ENCODE measurements around the gene CREB3. TPM values are rescaled to one million over a fixed set of nuclear protein-coding genes. Genes with fewer than 3 reads are reported as not detected.
A peak's percentile ranks its signal among the peaks of the same experiment; 100 is the strongest.

The CREB3 gene
- total RNA-seq, 1 experiment from 2014 or later, result 55.1 TPM

DNA sequence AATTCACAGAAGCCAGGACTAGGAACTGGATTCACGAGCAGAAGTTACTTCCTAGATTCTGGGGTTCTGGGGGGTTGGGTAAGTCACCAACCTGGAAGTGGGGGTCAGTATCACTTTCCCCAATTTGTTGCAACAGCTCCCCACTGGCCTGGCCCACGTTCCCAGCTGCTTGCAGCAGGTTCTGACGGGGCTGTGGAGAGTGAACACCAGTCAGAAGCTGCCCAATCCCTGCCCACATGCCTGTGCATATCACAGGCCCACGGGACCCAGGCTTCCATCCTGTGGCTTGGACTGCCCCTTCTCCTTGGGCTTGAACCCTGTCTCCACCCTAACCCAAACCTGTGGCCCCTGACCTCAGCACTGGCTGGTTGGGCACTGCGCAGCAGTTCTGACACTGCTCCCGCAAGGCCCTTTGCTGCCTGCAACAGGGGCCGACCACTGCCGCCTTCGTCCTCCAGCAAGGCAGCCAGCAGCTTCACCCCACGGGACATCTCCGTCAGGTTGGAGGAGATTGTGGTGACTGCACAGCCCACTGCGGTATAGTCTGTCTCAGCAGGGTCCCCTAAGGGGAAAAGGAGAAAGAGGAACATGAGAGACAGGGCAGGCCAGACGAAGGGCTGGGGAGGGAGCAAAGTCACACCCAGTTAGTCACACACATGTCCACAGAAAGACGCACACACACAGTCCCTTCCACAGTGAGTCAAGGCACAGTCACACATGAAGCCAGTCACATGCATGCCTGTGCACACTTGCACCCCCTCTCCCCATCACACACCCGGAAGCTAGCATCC, 13.6 kb upstream of the CREB3 start:
- in situ Hi-C loops (cut with HindIII; ENCODE audit: low pct_unique_long_range_greater_than_20kb, low sequenced_read_pairs), result no loop called here
- DNase-seq (ENCODE audit: low read depth), result no peak

GRCh38 chr9:35719546-35719945, 12.9 kb upstream of the CREB3 start:
- no peak for DNase-seq (ENCODE audit: low read depth)
- in situ Hi-C loops (cut with HindIII; ENCODE audit: low pct_unique_long_range_greater_than_20kb, low sequenced_read_pairs), result no loop called here

DNA sequence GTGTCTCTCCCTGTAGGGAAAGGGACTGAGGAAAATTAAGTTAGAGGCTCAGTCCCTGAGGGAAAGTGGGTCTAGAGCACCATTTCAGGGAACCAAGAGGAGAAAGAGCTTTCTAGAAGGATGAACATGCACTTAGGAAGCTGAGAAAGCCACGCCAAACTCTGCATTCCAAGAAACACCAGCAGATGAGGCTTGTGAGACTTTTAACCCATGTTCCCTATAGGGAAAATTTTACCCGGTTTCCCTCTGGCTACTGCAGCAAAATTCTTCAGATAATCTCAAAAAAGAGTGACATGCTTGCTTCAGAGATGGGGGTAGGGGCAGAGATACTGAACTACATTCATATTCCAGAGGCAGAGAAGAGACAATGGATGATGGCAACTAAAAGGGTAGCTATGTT, 9.0 kb upstream of the CREB3 start:
- no peak for DNase-seq (ENCODE audit: low read depth)
- in situ Hi-C loops (cut with HindIII; ENCODE audit: low pct_unique_long_range_greater_than_20kb, low sequenced_read_pairs), result no loop called here

DNA sequence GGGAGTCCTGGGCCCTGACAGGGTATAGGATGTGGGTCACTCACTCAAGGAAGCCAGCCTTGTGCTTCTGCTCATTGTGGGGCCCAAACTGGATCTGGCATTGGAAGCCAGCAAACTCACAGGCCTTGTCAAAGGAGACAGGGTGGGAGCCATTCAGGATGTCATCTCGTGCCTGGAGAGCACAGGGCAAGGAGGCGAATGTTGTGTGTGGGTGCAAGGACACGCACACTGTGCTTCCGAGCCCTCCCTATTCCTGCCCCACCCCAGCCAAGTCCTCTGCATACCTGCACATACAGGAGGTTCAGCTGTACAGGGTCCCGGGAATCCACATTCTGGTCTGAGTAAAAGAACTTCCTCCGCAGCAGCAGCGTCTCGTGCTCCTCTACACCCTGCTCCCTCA, 8.6 kb upstream of the CREB3 start:
- in situ Hi-C loops (cut with HindIII; ENCODE audit: low pct_unique_long_range_greater_than_20kb, low sequenced_read_pairs), result no loop called here
- no peak for DNase-seq (ENCODE audit: low read depth)

- in situ Hi-C loops (cut with HindIII; ENCODE audit: low pct_unique_long_range_greater_than_20kb, low sequenced_read_pairs), result no loop called here
- DNase-seq (ENCODE audit: low read depth), result no peak
These were observed 7.1 kb upstream of the CREB3 start for GRCh38 chr9:35725362-35725761.

DNA sequence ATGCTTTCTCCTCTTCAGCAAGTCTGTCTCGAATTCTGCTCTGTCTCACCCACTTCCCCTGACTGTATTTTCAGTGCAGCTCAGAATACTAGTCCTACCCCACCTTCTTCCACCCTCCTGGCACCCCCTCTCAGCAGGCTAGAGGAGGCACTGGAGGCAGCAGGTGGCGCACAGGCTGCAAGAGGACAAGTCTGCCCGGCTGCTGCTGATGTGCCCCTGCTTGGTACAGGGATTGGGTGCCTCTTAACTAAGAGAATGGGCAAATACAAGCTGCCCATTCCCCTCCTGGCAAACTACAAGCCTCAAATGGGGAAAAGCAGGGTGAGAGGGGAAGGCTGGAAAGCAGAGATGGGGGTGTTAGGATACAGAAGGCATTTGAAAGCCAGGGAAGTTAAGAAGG, 5.5 kb upstream of the CREB3 start:
- in situ Hi-C loops (cut with HindIII; ENCODE audit: low pct_unique_long_range_greater_than_20kb, low sequenced_read_pairs), result no loop called here
- DNase-seq (ENCODE audit: low read depth), result no peak

DNA sequence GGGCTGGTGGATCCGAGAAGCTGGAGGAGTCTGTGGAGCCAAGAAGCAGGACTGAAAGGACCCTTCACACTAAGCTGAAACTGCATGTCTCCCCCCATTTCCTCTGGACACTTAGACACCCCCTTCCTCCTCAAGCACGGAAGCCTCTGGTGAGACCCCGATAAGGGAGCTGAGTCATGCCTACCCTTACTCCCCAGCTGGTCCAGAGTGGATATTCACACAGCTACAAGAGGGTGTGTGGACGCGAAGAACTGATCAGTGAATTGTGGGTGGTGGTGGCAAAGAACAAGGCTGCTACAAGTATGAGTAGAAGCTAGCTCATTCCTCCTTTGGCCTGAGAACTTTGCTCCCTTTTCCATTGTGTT, 4.8 kb upstream of the CREB3 start:
- in situ Hi-C loops (cut with HindIII; ENCODE audit: low pct_unique_long_range_greater_than_20kb, low sequenced_read_pairs), result no loop called here
- no peak for DNase-seq (ENCODE audit: low read depth)

- no peak for DNase-seq (ENCODE audit: low read depth)
- in situ Hi-C loops (cut with HindIII; ENCODE audit: low pct_unique_long_range_greater_than_20kb, low sequenced_read_pairs), result no loop called here
These were observed 4.2 kb upstream of the CREB3 start for GRCh38 chr9:35728041-35728971.

- DNase-seq (ENCODE audit: low read depth), result no peak
- in situ Hi-C loops (cut with HindIII; ENCODE audit: low pct_unique_long_range_greater_than_20kb, low sequenced_read_pairs), result no loop called here
These were observed 3.4 kb upstream of the CREB3 start for GRCh38 chr9:35729101-35729500.

DNA sequence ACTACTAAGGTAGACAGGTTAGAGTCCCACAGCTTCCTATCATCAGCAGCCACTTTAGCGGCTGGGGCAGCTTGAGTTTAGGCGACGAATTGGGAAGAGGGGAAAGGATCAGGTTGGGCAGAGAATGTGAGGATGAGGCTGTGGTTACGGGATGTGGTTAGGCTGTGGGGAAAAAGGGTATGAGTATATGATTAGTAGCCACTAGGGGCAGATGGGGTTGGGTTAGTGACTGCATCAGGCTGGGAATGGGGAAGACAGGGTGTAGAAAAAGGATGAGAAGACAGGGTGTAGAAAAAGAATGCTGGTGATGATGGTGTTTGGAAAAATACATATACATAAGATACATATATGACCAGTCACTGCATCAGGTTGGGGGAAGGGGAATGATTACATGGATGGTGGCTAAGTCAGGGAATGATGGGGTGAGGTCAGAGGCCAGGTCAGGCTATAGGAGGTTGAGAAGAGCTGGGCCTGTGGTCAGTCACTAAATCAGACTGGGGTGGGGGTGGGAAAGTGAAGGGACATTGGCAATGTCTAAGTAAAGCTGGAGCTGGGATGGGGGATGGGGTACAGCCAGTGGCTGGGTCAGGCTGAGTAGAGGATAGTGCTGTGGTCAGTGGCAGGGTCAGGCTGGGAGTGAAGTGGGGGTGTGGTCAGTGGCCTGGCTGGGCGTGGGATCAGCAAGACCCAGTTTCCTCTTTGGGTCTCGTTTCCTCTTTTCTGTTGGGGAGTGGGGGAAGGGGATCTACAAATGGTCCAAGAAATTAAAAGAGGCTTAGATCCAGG, 2.6 kb upstream of the CREB3 start:
- no peak for DNase-seq (ENCODE audit: low read depth)
- in situ Hi-C loops (cut with HindIII; ENCODE audit: low pct_unique_long_range_greater_than_20kb, low sequenced_read_pairs), result no loop called here

- DNase-seq (ENCODE audit: low read depth), result no peak
- in situ Hi-C loops (cut with HindIII; ENCODE audit: low pct_unique_long_range_greater_than_20kb, low sequenced_read_pairs), result no loop called here
These were observed 2.0 kb upstream of the CREB3 start for GRCh38 chr9:35730486-35730854.

- in situ Hi-C loops (cut with HindIII; ENCODE audit: low pct_unique_long_range_greater_than_20kb, low sequenced_read_pairs), result no loop called here
- DNase-seq (ENCODE audit: low read depth), result no peak
These were observed 866 bp upstream of the CREB3 start for GRCh38 chr9:35731415-35732184.

- in situ Hi-C loops (cut with HindIII; ENCODE audit: low pct_unique_long_range_greater_than_20kb, low sequenced_read_pairs), result no loop called here
- DNase-seq (ENCODE audit: low read depth), result peak; percentile 59
These were observed 505 bp downstream of the CREB3 start for GRCh38 chr9:35732800-35733541.

DNA sequence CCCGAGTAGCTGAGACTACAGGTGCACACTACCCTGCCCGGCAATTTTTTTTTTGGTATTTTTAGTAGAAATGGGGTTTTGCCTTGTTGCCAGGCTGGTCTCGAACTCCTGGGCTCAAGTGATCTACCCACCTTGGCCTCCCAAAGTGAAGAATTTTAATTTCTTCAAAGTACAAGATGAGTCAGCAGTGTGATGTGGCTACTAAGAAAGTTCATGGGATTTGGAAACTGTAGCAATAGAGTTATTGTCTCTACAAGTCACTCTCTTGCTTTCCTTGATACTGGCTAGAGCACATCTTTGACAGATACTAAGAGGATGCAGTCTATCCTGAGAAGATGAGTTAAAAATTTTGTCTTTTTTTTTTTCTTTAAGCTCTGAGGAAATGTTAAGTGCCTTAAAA, 1.6 kb downstream of the CREB3 start:
- in situ Hi-C loops (cut with HindIII; ENCODE audit: low pct_unique_long_range_greater_than_20kb, low sequenced_read_pairs), result no loop called here
- DNase-seq (ENCODE audit: low read depth), result no peak

- peak; percentile 63 for DNase-seq (ENCODE audit: low read depth)
These were observed 3.8 kb downstream of the CREB3 start for GRCh38 chr9:35736201-35736633.

DNA sequence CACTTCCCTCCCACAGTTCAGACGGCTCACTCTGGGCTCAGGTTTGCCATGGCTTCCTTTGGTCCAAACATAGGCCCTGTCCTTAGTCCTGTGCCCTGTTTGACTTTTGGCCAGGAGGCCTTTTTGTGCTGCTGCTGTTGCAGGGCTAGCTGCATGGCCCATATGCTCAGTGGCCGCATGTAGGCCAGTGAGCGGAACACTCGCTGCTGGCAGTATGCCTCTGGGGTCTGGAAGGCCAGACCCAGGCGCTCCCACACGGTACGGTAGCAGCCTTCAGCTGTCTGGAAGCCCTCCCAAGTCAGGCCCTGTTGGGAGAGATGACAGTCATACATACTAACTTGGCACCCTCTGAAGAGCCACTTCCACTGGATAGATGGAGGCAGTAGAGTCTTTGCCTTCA, 4.7 kb downstream of the CREB3 start:
- DNase-seq (ENCODE audit: low read depth), result no peak
- in situ Hi-C loops (cut with HindIII; ENCODE audit: low pct_unique_long_range_greater_than_20kb, low sequenced_read_pairs), result no loop called here

More at GRCh38 chr9:35736201-35736633, 3.8 kb downstream of the CREB3 start:
- in situ Hi-C loops (cut with HindIII; ENCODE audit: low pct_unique_long_range_greater_than_20kb, low sequenced_read_pairs), result no loop called here

GRCh38 chr9:35738186-35738585, 5.7 kb downstream of the CREB3 start:
- in situ Hi-C loops (cut with HindIII; ENCODE audit: low pct_unique_long_range_greater_than_20kb, low sequenced_read_pairs), result no loop called here
- DNase-seq (ENCODE audit: low read depth), result no peak
